Left ventricle myocardium inferior (tissue), 1 donor: ENCODE results near the gene DROSHA. TPM values are rescaled to one million over a fixed set of nuclear protein-coding genes. Genes with fewer than 3 reads are reported as not detected.
"Not testable (repeated sequence)": the region's sequence is repeated elsewhere in the genome, so short reads cannot be mapped to it uniquely, and the experiment has no call there.

Source experiments
- DNase-seq: peaks from one replicate; pipeline ENCODE4 v3.0.0-alpha.2; 2020
- H3K27ac ChIP-seq: fragments of 200-600 bp; replicated peaks from 2 replicates; pipeline ENCODE4 v1.8.0; 2021
- H3K27me3 ChIP-seq: fragments of 200-600 bp; 2 replicates; pipeline ENCODE4 v1.8.0; 2021; ENCODE audit warnings: low read depth
- H3K36me3 ChIP-seq: fragments of 200-600 bp; 2 replicates; pipeline ENCODE4 v1.8.0; 2021
- H3K4me1 ChIP-seq: fragments of 200-600 bp; 2 replicates; pipeline ENCODE4 v1.8.0; 2021
- H3K4me3 ChIP-seq: fragments of 200-600 bp; 2 replicates; pipeline ENCODE4 v1.8.0; 2021; ENCODE audit warnings: mild to moderate bottlenecking, moderate library complexity
- H3K9me3 ChIP-seq: fragments of 200-600 bp; replicated peaks from 2 replicates; pipeline ENCODE4 v1.8.0; 2021
- intact Hi-C: fragments of 100-400 bp; cut with micrococcal nuclease; formaldehyde crosslinking; loops from one replicate; pipeline ENCODE4 v1.11.0; 2022
- total RNA-seq: library from RNA; stranded (reverse); fragmentation: NEBNext Ultra II Directional; extraction: Animal tissue kit (Norgen Biotek cat#: 25700); gene quantifications from one replicate; pipeline ENCODE4 v1.2.1, GENCODE V29; 2021
- TF ChIP-seq, protein P1 (sequence below): fragments of 200-600 bp; IDR thresholded peaks from 2 replicates; pipeline ENCODE4 v1.8.0; 2021; ENCODE audit warnings: antibody characterized with exemption, mild to moderate bottlenecking, borderline replicate concordance
- donor health status: DM: no; HTN: yes; CAD: no; lungs with severe emphysema.

Gene DROSHA
- total RNA-seq, 1 donor from 2014 or later = 36.5 TPM

- no peak overlapping the region for H3K27ac ChIP-seq
Observed at GRCh38 chr5:31366941-31367340, 165.0 kb downstream of the DROSHA start.

GRCh38 chr5:31365776-31366175 is 166.1 kb downstream of the DROSHA start:
- intact Hi-C loops = no loop called here
- no peak for DNase-seq
- no peaks in the 10 kb centered on the region for H3K27me3 ChIP-seq
- TF ChIP-seq, protein P1, sequence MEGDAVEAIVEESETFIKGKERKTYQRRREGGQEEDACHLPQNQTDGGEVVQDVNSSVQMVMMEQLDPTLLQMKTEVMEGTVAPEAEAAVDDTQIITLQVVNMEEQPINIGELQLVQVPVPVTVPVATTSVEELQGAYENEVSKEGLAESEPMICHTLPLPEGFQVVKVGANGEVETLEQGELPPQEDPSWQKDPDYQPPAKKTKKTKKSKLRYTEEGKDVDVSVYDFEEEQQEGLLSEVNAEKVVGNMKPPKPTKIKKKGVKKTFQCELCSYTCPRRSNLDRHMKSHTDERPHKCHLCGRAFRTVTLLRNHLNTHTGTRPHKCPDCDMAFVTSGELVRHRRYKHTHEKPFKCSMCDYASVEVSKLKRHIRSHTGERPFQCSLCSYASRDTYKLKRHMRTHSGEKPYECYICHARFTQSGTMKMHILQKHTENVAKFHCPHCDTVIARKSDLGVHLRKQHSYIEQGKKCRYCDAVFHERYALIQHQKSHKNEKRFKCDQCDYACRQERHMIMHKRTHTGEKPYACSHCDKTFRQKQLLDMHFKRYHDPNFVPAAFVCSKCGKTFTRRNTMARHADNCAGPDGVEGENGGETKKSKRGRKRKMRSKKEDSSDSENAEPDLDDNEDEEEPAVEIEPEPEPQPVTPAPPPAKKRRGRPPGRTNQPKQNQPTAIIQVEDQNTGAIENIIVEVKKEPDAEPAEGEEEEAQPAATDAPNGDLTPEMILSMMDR = no peak
- no peaks in the 10 kb centered on the region for H3K36me3 ChIP-seq
- H3K4me1 ChIP-seq = peaks cover 15% of the 10 kb centered on the region
- no peak overlapping the region for H3K27ac ChIP-seq
- no peaks in the 10 kb centered on the region for H3K9me3 ChIP-seq
- no peak overlapping the region for H3K4me3 ChIP-seq

More at GRCh38 chr5:31366941-31367340, 165.0 kb downstream of the DROSHA start:
- H3K4me1 ChIP-seq = peaks cover 7% of the 10 kb centered on the region
- DNase-seq = no peak
- no peaks in the 10 kb centered on the region for H3K27me3 ChIP-seq
- no peak overlapping the region for H3K4me3 ChIP-seq
- no peaks in the 10 kb centered on the region for H3K36me3 ChIP-seq
- H3K9me3 ChIP-seq = no peaks in the 10 kb centered on the region
- intact Hi-C loops = no loop called here
- TF ChIP-seq, protein P1 = no peak

- intact Hi-C loops = no loop called here
- TF ChIP-seq, protein P1 = no peak
- no peaks in the 10 kb centered on the region for H3K9me3 ChIP-seq
- H3K27ac ChIP-seq = no peak overlapping the region
- DNase-seq = no peak
- no peak overlapping the region for H3K4me3 ChIP-seq
- no peaks in the 10 kb centered on the region for H3K36me3 ChIP-seq
- peaks cover 15% of the 10 kb centered on the region for H3K4me1 ChIP-seq
- H3K27me3 ChIP-seq = no peaks in the 10 kb centered on the region
Observed at GRCh38 chr5:31364881-31365636, 166.8 kb downstream of the DROSHA start.

DNA sequence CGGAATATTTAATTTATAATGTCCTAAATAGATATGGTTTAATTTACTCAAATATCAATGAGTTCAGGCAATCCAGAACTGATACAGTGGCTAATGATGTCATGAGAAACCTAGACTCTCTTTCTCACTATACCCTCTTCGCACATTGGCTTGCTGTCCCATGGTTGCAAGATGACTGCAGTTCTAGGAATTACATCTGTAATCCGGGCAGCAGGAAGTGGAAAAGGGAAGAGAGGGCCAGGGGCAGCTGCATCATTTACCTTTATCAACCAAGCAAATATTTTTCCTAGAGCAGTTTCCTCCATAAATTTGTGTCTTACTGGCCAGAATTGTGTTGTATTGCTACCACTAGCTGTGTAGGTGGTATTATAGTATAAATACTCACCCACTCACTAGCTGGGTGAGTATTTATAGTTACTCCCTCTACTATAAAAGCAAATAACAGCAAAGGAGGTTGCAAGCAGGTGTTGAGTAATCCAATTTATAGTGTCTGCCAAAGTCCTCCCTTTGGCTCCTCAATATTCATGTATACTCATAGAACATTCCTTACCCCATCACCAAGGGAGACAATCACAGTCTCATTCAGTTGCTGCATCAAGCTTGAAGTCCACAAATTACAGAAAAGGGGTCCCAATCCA is 168.8 kb downstream of the DROSHA start:
- H3K27me3 ChIP-seq = no peaks in the 10 kb centered on the region
- no peak for DNase-seq
- intact Hi-C loops = no loop called here
- TF ChIP-seq, protein P1 = no peak
- peaks cover 15% of the 10 kb centered on the region for H3K4me1 ChIP-seq
- no peaks in the 10 kb centered on the region for H3K36me3 ChIP-seq
- H3K9me3 ChIP-seq = no peaks in the 10 kb centered on the region
- no peak overlapping the region for H3K4me3 ChIP-seq
- H3K27ac ChIP-seq = no peak overlapping the region

- Histone ChIP-seq H3K27ac (no peak overlapping the region), H3K36me3 (no peaks in the 10 kb centered on the region), H3K9me3 (no peaks in the 10 kb centered on the region), H3K4me1 (peaks cover 15% of the 10 kb centered on the region), H3K4me3 (no peak overlapping the region), H3K27me3 (no peaks in the 10 kb centered on the region)
- intact Hi-C loops = no loop called here
- TF ChIP-seq, protein P1 = no peak
- no peak for DNase-seq
Observed at GRCh38 chr5:31362529-31362900, 169.4 kb downstream of the DROSHA start.

DNA sequence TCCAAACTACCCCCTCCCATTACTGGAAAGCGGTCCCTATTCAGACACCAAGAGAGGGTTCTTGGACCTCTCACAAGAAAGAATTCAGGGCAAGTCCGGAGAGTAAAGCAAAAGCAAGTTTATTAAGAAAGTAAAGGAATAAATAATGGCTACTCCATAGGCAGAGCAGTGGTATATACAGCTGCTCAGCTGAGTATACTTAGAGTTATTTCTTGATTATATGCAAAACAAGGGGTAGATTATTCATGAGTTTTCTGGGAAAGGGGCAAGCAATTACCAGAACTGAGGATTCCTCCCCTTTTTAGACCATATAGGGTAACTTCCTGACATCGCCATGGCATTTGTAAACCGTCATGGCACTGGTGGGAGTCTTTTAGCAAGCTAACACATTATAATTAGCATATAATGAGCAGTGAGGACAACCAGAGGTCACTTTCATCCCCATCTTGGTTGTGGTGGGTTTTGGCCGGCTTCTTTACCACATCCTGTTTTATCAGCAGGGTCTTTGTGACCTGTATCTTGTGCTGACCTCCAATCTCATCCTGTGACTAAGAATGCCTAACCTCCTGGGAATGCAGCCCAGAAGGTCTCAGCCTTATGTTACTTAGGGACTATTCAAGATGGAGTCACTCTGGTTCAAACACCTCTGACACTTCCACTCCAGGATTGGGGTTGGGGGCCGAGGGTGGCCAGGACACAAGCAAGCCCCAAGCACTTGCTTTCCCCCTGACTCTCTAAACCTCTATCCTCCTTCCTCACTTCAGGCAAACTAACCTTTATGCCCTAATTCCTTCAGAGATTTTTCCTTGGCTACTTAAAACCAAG is 170.0 kb downstream of the DROSHA start:
- intact Hi-C loops, H3K27me3 ChIP-seq, H3K4me3 ChIP-seq, H3K9me3 ChIP-seq, H3K36me3 ChIP-seq, DNase-seq, H3K27ac ChIP-seq: not testable (repeated sequence)
- peaks cover 13% of the 10 kb centered on the region for H3K4me1 ChIP-seq
